ENCODE data around the gene DNAJC10.

DNA sequence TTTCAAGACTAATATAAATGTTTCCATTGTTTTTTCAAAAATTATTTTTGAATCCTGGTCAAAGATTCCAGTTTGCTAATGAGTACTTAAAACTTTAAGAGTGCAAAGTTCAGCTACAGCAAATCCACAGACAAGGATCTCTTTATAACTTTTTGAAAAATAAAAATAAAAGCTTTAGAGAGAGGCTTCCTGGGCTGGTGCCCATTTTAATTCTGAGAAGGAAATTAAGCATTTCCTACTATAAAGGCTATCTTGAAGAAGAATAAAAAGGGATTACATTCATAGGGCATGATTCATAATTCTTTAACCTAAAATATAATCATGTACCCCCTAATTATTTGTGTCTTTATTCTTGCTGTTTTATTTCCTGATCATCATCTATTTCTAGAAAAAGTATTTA lies 38.2 kb downstream of the DNAJC10 start:
- TF ChIP-seq, protein P1, sequence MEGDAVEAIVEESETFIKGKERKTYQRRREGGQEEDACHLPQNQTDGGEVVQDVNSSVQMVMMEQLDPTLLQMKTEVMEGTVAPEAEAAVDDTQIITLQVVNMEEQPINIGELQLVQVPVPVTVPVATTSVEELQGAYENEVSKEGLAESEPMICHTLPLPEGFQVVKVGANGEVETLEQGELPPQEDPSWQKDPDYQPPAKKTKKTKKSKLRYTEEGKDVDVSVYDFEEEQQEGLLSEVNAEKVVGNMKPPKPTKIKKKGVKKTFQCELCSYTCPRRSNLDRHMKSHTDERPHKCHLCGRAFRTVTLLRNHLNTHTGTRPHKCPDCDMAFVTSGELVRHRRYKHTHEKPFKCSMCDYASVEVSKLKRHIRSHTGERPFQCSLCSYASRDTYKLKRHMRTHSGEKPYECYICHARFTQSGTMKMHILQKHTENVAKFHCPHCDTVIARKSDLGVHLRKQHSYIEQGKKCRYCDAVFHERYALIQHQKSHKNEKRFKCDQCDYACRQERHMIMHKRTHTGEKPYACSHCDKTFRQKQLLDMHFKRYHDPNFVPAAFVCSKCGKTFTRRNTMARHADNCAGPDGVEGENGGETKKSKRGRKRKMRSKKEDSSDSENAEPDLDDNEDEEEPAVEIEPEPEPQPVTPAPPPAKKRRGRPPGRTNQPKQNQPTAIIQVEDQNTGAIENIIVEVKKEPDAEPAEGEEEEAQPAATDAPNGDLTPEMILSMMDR (IDR thresholded peaks at IDR 0.05; ENCODE audit: low read length), result no peak
- no peak for TF ChIP-seq EZH2 (IDR thresholded peaks at IDR 0.05; ENCODE audit: borderline replicate concordance, low read length)

Data from OCI-LY1 (cell line).